Gastrocnemius medialis (tissue), 4 donors: ENCODE data around the gene NDRG3.

Experiments used
- CTCF ChIP-seq, 5 experiments: fragments of 450-650 bp in 3 of 5; fragments of 200-600 bp in 2 of 5; sonication (generic) in 2 of 5; IDR thresholded peaks in 4 of 5; conservative IDR thresholded peaks in 1 of 5; 1 replicate in 4 of 5; 2 replicates in 1 of 5; pipeline ENCODE4 v1.5.1; 2016 to 2019; ENCODE audit warnings: antibody characterized with exemption in 5 of 5, mild to moderate bottlenecking in 3 of 5, moderate library complexity in 3 of 5
- POLR2A ChIP-seq, 2 donors: fragments of 450-650 bp; IDR thresholded peaks; one replicate each; pipeline ENCODE4 v1.6.1; 2017; ENCODE audit warnings: antibody characterized with exemption in 2 of 2, mild to moderate bottlenecking in 2 of 2, moderate library complexity in 2 of 2

GRCh38 chr20:36752582-36752981 lies 6.7 kb upstream of the NDRG3 start:
- TF ChIP-seq POLR2A (IDR thresholded peaks at IDR 0.05) (no peak), CTCF (IDR thresholded peaks at IDR 0.05 in 4 of 5, conservative IDR thresholded peaks at IDR 0.05 in 1 of 5) (no peak)
